ENCODE results near the gene MNX1.

DNA sequence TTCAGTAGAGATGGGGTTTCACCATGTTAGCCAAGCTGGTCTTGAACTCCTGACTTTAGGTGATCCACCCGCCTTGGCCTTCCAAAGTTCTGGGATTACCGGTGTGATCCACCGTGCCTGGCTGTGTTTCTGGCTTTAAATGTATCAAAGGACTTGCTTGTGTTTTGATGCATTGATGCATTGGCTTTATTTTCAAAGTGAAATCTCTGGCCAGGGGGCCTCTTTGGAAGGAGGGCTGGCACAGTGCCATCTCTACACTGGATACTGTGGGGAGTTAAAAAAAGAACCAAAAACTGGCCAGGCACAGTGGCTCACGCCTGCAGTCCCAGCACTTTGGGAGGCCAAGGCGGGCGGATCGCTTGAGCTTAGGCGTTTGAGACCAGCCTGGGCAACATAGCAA, 16.0 kb downstream of the MNX1 start:
- no peak for TF ChIP-seq EZH2 (IDR thresholded peaks at IDR 0.05; ENCODE audit: low read depth)
- no peak for TF ChIP-seq CTCF (conservative IDR thresholded peaks at IDR 0.05)
